Kidney epithelial cell (primary cell): ENCODE results near the gene SH2D5. TPM values are rescaled to one million over a fixed set of nuclear protein-coding genes. Genes with fewer than 3 reads are reported as not detected.

ENCODE experiments used
- DNase-seq: peaks from one replicate; pipeline ENCODE4 v3.0.0-alpha.2; 2010; ENCODE audit warnings: low read depth
- H3K27me3 ChIP-seq: 2 replicates; pipeline ENCODE4 v1.6.0; 2011; ENCODE audit warnings: low read length; ENCODE audit not compliant: control insufficient read depth, insufficient read depth
- H3K36me3 ChIP-seq: 2 replicates; pipeline ENCODE4 v1.5.1; 2011; ENCODE audit warnings: low read length; ENCODE audit not compliant: control insufficient read depth, insufficient read depth
- H3K4me3 ChIP-seq: 2 replicates; pipeline ENCODE4 v1.5.1; 2011; ENCODE audit warnings: low read depth, mild to moderate bottlenecking, control low read depth, low read length
- total RNA-seq: library from RNA; depleted of rRNA; stranded (reverse); fragments of >200 nt; gene quantifications from 2 replicates; pipeline ENCODE4 v1.2.3, GENCODE V29; 2015
- TF ChIP-seq, protein P1 (sequence below): IDR thresholded peaks from 2 replicates; pipeline ENCODE4 v1.5.1; 2011; ENCODE audit warnings: mild to moderate bottlenecking, moderate library complexity, low read length, control low read depth, inconsistent platforms; ENCODE audit not compliant: insufficient read depth, poor library complexity, severe bottlenecking

Gene SH2D5
- total RNA-seq, 1 donor from 2014 or later, result 11.7 TPM

DNA sequence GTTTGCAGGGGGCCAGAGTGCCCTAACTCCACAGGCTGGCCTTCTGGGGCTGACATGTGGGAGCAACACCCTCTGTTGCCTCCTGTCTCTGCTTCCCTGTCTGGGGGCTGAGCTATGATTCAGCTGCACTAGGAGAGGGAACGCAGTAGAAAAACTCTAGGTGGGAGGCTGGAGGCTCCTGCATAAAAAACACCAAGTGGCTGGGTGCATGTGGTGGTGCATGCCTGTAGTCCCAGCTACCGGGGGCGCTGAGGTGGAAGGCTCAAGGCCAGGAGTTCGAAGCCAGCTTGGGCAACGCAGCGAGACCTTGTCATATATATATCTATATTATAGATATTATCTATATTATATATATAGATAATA, 20.3 kb downstream of the SH2D5 start:
- no peak for DNase-seq
- no peaks in the 10 kb centered on the region for H3K27me3 ChIP-seq
- TF ChIP-seq, protein P1, sequence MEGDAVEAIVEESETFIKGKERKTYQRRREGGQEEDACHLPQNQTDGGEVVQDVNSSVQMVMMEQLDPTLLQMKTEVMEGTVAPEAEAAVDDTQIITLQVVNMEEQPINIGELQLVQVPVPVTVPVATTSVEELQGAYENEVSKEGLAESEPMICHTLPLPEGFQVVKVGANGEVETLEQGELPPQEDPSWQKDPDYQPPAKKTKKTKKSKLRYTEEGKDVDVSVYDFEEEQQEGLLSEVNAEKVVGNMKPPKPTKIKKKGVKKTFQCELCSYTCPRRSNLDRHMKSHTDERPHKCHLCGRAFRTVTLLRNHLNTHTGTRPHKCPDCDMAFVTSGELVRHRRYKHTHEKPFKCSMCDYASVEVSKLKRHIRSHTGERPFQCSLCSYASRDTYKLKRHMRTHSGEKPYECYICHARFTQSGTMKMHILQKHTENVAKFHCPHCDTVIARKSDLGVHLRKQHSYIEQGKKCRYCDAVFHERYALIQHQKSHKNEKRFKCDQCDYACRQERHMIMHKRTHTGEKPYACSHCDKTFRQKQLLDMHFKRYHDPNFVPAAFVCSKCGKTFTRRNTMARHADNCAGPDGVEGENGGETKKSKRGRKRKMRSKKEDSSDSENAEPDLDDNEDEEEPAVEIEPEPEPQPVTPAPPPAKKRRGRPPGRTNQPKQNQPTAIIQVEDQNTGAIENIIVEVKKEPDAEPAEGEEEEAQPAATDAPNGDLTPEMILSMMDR, result no peak
- no peaks in the 10 kb centered on the region for H3K36me3 ChIP-seq
- no peak overlapping the region for H3K4me3 ChIP-seq

DNA sequence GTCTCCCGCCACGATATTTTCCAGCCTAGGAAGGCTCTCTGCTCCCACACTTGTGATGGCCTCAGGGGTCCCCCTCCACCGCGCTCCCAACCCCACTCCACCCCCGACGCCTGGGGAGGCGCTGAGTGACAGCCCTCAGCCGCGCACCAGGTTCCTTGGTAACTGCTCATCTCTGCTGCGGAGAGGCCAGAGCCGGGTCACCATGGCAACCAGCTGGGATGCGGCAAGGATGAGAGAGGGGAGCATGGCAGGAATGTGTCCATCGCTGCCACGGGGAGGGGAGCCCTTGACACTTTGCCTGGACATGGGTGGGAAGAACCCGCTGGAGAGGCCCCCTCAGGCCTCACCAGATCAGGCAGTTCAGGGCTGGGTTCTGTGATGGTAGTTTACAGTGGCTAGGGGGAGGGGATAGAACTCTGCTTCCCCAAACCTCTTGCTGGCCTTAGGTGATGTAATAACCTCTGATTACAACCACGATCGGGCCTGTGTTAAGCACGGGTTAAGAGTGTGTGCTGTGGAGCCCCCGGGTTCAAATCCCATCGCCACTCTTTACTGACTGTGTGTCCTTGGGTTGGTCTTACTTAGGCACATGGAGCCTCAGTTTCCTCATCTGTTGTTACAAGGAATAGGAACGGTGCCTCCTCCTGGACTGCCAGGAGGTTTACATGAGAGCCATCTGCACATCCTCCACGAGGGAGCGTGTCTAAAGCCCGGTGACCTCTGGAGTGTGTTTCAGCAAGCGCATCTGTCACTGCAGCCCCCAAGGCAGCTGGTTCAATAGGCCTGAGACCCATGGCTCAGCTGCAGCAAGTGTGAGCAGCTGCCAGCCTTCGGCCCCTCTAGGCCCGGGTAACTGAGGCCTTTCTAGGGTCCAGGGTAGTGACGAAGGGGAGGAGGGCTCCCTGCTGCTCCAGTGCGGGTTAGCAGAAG, 21.0 kb downstream of the SH2D5 start:
- H3K27me3 ChIP-seq, result no peaks in the 10 kb centered on the region
- TF ChIP-seq, protein P1, result no peak
- no peaks in the 10 kb centered on the region for H3K36me3 ChIP-seq
- H3K4me3 ChIP-seq, result no peak overlapping the region
- no peak for DNase-seq

DNA sequence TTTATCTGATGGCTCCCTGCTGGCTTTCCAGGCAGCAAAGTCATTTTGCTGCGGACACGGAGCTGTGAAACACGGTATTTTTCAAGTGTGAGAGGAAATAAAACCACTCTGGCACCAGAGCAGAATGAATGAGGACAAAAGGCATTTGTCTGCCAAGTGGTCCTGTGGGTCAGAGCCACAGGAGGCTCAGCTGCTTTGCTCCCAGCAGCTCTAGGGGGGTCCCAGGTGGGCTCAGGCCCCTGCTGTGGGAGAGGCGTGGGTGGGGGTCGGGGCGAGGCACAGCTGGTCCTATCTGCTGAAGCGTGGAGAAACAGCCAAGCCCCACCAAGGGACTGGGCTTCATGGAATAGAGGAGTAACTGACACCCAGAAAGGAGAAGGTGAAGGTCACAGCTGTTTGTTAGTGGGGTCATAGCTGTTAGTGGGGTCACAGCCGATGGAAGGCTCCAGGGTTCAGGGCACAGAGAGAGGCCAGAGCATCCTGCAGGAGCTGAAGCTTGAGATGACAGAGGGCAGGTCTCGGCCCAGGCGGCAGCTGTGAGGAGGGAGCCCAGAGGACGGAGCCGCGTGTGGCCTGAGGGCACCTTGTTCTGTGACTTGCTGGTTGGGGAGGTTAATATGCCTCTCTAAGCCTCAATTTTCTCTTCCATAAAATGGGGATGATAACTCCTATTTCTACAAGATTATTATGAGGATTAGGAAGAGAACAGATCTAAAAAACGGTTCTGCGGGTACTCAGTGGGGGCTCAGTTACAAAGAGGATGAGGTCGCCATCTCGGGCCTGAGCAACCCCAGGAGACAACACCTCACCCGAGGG, 21.8 kb downstream of the SH2D5 start:
- TF ChIP-seq, protein P1, result no peak
- H3K4me3 ChIP-seq, result no peak overlapping the region
- DNase-seq, result no peak
- H3K36me3 ChIP-seq, result no peaks in the 10 kb centered on the region
- H3K27me3 ChIP-seq, result no peaks in the 10 kb centered on the region

DNA sequence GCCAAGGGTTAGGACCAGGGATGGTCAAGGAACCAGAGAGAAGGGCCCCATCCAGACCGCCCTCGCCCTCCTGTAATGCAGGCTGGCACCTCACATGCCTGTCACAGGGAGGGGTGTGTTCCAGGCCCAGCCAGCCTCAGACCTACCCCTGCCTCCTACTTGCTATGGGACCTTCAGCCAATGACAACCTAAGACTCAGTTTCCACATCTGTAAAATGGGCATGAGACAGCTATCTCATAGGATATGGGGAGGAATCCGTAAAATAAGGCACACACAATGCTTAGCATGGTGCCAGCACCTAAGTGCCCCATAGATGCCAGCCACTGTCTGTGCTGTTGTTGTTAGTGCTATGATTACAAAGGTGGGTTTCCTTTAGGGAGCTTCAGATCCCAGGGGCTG, 22.6 kb downstream of the SH2D5 start:
- Histone ChIP-seq H3K27me3 (no peaks in the 10 kb centered on the region), H3K36me3 (no peaks in the 10 kb centered on the region), H3K4me3 (no peak overlapping the region)
- TF ChIP-seq, protein P1, result no peak
- DNase-seq, result no peak

DNA sequence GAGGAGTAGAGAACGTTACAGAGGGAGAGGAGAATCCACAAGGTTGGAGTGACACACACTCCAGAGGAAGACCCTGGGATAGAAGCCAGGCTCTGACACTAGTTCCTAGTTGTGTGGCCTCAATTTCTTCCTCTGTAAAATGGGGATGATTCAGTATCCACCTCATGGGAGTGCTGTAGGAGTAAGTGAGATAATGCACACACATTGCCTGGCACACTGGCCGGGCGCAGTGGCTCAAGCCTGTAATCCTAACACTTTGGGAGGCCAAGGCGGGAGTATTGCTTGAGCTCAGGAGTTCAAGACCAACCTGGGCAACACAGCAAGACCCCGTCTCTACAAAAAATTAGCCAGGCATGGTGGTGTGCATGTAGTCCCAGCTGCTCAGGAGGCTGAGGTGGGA, 23.6 kb downstream of the SH2D5 start:
- no peak overlapping the region for H3K4me3 ChIP-seq
- no peak for DNase-seq
- no peaks in the 10 kb centered on the region for H3K36me3 ChIP-seq
- TF ChIP-seq, protein P1, result no peak
- no peaks in the 10 kb centered on the region for H3K27me3 ChIP-seq
